ENCODE results near the gene CD80.

Gene CD80

DNA sequence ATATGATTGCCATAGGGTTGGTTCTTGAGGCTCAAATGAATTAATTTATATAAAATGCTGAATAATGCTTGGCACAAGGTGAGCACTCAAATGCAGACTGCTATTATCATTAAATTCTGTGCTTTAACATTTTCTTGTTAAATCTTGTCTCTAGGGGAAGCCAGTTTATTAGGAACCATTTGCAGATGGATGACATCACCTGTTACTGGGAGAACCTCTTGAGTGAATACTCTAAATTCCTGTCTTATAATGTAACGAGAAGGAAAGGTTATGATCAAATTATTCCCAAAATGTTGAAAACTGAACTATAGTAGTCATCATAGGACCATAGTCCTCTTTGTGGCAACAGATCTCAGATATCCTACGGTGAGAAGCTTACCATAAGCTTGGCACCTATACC lies 67.3 kb downstream of the CD80 start:
- no peak for DNase-seq

- no peak for DNase-seq
Observed at GRCh38 chr3:119490153-119490552, 69.3 kb downstream of the CD80 start.

GRCh38 chr3:119485563-119485962 lies 73.9 kb downstream of the CD80 start:
- no peak for DNase-seq

DNA sequence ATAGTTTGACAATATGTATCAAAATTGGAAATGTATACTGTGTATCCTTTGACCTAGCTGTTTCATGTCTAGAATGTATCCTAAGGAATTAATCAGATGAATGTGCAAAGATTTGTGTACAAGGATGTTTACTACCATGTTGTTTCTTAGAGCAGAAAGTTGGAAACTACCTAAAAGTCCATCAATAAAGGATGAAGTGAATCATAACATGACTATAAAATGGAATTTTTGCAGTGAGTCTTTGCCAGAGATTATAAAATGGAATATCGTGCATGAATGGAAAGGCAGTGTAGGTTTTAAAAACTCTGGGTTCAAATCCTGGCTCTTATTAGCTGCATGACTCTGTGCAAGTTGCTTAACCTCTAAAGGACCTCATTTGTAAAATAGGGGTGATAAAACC lies 76.3 kb downstream of the CD80 start:
- no peak for DNase-seq

DNA sequence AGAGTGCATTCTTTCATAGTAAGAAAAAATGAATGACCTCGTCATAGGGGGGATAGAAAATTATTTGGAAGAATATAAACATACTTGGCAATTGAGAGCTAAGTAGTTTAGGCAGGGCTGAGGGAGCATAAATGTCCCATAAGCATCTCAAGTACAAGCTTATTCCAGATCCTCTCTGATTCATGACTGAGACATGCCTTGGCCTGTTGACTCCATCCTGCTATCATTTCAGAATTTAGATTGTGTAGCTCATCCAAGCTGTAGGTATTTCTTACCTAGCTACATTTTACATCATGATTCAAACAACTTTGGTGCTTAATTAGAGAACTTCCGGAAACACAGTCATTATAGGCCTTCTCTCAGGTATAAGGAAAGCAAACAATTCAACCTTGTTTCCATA lies 78.3 kb downstream of the CD80 start:
- no peak for DNase-seq

Measured in activated CD8-positive, alpha-beta memory T cell treated with anti-CD3 and anti-CD28 coated beads, Interleukin-2, amount 50 U/mL, for 4 hours (primary cell).